Subcutaneous adipose tissue (tissue), 4 donors: Measurements from ENCODE around the gene PRKG1. TPM values are rescaled to one million over a fixed set of nuclear protein-coding genes. Genes with fewer than 3 reads are reported as not detected.

Experiments
- total RNA-seq, 4 donors: library from RNA; depleted of rRNA; stranded (reverse); fragments of >200 nt; gene quantifications; one replicate each; pipeline ENCODE4 v1.1.0, GENCODE V29; 2016
- TF ChIP-seq, protein P1 (sequence below): fragments of 450-650 bp; IDR thresholded peaks from one replicate; pipeline ENCODE4 v1.5.1; 2016; ENCODE audit warnings: low read depth, mild to moderate bottlenecking, control low read depth, antibody characterized with exemption, moderate library complexity

PRKG1 gene
- total RNA-seq, 4 donors from 2014 or later = 7.6 to 17.2 (median 10.7) TPM

- TF ChIP-seq, protein P1, sequence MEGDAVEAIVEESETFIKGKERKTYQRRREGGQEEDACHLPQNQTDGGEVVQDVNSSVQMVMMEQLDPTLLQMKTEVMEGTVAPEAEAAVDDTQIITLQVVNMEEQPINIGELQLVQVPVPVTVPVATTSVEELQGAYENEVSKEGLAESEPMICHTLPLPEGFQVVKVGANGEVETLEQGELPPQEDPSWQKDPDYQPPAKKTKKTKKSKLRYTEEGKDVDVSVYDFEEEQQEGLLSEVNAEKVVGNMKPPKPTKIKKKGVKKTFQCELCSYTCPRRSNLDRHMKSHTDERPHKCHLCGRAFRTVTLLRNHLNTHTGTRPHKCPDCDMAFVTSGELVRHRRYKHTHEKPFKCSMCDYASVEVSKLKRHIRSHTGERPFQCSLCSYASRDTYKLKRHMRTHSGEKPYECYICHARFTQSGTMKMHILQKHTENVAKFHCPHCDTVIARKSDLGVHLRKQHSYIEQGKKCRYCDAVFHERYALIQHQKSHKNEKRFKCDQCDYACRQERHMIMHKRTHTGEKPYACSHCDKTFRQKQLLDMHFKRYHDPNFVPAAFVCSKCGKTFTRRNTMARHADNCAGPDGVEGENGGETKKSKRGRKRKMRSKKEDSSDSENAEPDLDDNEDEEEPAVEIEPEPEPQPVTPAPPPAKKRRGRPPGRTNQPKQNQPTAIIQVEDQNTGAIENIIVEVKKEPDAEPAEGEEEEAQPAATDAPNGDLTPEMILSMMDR = no peak
Observed at GRCh38 chr10:51357170-51357569, 282.9 kb downstream of the PRKG1 start.

- TF ChIP-seq, protein P1 = no peak
Observed at GRCh38 chr10:51358227-51358626, 283.9 kb downstream of the PRKG1 start.

DNA sequence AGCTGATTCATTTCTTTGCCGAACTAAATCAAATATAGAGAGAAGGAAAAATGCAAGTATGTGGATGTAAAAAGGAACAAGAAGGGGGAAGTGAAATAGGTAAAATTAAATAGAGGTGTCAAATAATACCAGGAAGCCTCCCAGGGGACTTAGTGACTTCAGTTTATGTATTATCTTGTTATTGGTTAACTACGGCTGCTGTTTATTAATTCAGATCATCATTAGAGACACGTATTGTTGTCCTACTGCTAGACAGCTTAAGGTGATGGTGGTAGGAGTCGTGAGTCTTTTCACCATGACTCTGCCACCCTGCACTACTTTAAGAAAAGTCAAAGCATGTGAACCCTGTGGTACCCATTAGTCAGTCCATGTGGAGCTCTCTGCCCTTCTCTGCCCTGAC lies 289.1 kb downstream of the PRKG1 start:
- TF ChIP-seq, protein P1 = no peak

DNA sequence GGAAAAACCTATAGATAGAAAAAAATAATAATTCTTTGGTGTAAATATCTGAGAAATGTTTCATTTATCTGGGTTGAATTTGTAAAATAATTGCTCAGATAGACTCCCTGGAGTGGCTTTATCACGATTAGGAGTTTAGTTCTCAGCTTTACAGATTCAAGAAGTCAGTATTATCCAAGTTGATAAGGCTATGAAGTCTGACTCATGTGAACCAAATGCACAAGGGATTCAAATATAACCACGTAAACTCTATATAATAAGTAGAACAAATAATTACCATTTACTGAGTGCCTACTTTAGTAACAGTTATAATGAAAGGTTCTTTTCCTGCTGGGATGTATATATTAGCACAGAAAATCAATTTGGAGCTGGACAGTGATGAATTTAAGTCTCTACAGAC lies 290.4 kb downstream of the PRKG1 start:
- TF ChIP-seq, protein P1 = no peak

DNA sequence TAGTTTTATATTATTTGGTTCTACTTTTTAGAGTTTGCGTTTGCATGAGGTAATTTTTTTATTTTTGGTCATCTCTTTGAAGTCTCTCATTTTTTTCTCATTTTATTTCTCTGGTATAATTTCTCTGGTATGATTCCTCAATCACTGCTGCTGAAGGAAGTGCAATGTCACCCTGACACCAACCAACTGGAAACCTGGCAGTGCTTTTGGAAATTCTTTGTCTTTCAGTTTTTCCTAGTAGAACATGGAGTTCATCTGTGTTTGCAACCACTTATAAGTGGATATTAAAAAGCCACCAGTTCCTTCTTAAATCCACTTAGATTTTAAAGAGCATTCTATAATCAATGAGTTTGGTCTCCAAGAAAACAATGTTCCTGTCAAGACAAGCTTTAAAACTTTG lies 291.8 kb downstream of the PRKG1 start:
- TF ChIP-seq, protein P1 = no peak

DNA sequence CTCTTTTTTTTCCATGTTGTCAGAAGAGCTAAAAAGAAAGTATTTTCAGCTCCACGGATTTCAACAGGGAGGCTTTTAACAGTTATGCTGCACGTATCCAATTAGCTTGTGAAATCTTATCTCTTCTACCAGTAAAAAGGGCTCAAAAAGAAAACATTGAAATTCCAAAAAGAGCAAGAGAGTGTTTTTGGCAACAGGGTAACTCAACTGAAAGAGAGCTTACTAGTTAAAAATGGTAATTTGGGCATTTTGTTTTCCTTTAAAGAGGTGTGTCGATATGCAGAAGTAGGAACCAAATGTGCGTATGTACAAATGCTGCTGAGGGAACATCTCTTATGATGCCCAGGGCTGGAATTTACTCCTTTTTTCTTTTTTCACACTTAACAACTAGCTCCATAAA lies 292.8 kb downstream of the PRKG1 start:
- TF ChIP-seq, protein P1 = no peak

DNA sequence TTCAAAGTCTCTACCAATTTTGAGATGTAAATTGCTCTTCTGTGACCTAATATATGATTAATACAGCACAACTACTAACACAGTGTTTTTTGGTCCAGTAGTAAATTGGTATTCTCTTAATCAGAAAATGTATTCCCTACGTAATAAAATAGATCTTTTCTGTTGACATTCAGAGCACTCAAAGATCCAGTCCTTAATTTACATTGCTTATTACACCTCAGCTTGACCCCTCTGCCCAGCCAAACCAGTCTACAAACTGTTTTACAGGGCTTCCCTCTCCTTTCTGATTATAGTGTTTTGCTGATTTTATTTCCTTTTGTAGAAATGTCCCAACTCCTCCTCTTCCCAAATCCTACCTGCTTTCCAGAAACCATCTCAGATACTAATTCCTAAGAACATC lies 293.4 kb downstream of the PRKG1 start:
- TF ChIP-seq, protein P1 = no peak
